ENCODE measurements around the gene KLHDC9.

- TF ChIP-seq POLR2AphosphoS5 (IDR thresholded peaks at IDR 0.05; ENCODE audit: low read depth, low read length), result no peak
- TF ChIP-seq SIN3A (IDR thresholded peaks at IDR 0.05; ENCODE audit: borderline replicate concordance, insufficient read depth, low read length), result no peak
- TF ChIP-seq REST (IDR thresholded peaks at IDR 0.05; ENCODE audit: insufficient read depth in 1 of 2, low read depth in 2 of 2, low read length in 2 of 2), result no peak
- TF ChIP-seq TAF1 (IDR thresholded peaks at IDR 0.05; ENCODE audit: borderline replicate concordance, insufficient read depth, low read length), result no peak
- TF ChIP-seq FOXP2 (optimal IDR thresholded peaks at IDR 0.05; ENCODE audit: borderline replicate concordance, extremely low read depth, extremely low read length, insufficient read depth), result no peak
Observed at GRCh38 chr1:161090617-161091016, 7.5 kb upstream of the KLHDC9 start.

Data from PFSK-1 (cell line).